Cardiac muscle cell (in vitro differentiated cells and primary cell): ENCODE results near the gene TENM3. TPM values are rescaled to one million over a fixed set of nuclear protein-coding genes. Genes with fewer than 3 reads are reported as not detected.

Experiments
- DNase-seq, 2 donors: peaks; one replicate each; pipeline versions ENCODE4 v3.0.0 to v3.0.0-alpha.2; 2010 to 2017; ENCODE audit warnings: low read depth in 1 of 2, low spot score in 1 of 2
- H3K27ac ChIP-seq: fragments of 200-600 bp; sonication (generic); 2 replicates; pipeline ENCODE4 v1.5.1; 2016
- H3K27me3 ChIP-seq: fragments of 200-600 bp; sonication (generic); 2 replicates; pipeline ENCODE4 v1.6.0; 2016; ENCODE audit warnings: control low read depth
- H3K36me3 ChIP-seq: fragments of 200-600 bp; sonication (generic); 2 replicates; pipeline ENCODE4 v1.5.1; 2016; ENCODE audit warnings: control low read depth
- H3K4me1 ChIP-seq: fragments of 200-600 bp; sonication (generic); 2 replicates; pipeline ENCODE4 v1.8.1; 2017; ENCODE audit warnings: low read depth, mild to moderate bottlenecking, mixed run types
- H3K4me3 ChIP-seq: fragments of 200-600 bp; sonication (generic); 2 replicates; pipeline ENCODE4 v1.5.1; 2016; ENCODE audit warnings: mild to moderate bottlenecking
- H3K9me3 ChIP-seq: fragments of 200-600 bp; sonication (generic); 2 replicates; pipeline ENCODE4 v1.5.1; 2017; ENCODE audit warnings: low read depth, mild to moderate bottlenecking, control low read depth
- polyA plus RNA-seq: library from polyadenylated mRNA; unstranded; fragments of >200 nt; fragmentation: Nextera tagmentation; extraction: Ambion mirVana; gene quantifications from 2 replicates; pipeline ENCODE4 v1.2.1, GENCODE V29; 2016
- total RNA-seq: library from RNA; depleted of rRNA; stranded (reverse); fragments of >200 nt; gene quantifications from 2 replicates; pipeline ENCODE4 v1.2.3, GENCODE V29; 2016
- TF ChIP-seq, protein P1 (sequence below): IDR thresholded peaks from 2 replicates; pipeline ENCODE4 v1.5.1; 2012; ENCODE audit warnings: low read depth, mild to moderate bottlenecking, low read length

Gene TENM3
- total and polyA plus RNA-seq, 2 experiments from 2014 or later = 12.5 to 24.8 TPM

DNA sequence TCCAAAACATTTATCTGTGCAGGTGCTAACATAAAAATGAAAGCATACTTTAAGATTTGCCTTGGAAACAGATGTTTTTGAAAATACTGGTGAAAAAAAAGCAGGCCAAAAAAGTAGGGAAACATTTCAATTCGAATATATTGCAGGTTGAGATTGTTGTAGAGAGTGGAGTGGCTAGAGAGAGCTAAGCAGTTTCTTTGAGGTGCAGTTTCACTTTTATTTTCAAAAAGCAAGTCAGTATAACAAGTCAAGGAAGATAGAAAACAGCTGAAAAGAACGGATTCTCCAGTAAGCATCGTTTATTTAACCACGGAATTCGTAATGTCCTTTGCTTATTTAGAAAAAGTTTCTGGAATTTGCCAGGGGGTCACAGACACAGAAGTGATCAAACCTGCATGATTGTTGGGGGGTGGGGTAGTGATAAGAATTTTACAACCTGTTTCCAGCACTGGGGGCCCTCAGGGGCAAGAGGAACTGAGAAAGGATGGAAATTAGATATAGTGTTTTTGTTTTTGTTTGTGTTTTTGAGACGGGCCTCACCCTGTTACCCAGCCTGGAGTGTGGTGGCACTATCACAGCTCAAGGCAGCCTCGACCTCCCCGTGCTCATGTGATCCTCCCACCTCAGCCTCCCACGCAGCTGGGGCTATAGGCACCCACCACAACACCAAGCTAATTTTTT lies 175.0 kb downstream of the TENM3 start:
- Histone ChIP-seq H3K4me3 (no peak overlapping the region), H3K27me3 (peaks cover 17% of the 10 kb centered on the region), H3K4me1 (no peaks in the 10 kb centered on the region), H3K36me3 (no peaks in the 10 kb centered on the region), H3K9me3 (no peaks in the 10 kb centered on the region), H3K27ac (no peak overlapping the region)
- TF ChIP-seq, protein P1, sequence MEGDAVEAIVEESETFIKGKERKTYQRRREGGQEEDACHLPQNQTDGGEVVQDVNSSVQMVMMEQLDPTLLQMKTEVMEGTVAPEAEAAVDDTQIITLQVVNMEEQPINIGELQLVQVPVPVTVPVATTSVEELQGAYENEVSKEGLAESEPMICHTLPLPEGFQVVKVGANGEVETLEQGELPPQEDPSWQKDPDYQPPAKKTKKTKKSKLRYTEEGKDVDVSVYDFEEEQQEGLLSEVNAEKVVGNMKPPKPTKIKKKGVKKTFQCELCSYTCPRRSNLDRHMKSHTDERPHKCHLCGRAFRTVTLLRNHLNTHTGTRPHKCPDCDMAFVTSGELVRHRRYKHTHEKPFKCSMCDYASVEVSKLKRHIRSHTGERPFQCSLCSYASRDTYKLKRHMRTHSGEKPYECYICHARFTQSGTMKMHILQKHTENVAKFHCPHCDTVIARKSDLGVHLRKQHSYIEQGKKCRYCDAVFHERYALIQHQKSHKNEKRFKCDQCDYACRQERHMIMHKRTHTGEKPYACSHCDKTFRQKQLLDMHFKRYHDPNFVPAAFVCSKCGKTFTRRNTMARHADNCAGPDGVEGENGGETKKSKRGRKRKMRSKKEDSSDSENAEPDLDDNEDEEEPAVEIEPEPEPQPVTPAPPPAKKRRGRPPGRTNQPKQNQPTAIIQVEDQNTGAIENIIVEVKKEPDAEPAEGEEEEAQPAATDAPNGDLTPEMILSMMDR = no peak
- no peak for DNase-seq

DNA sequence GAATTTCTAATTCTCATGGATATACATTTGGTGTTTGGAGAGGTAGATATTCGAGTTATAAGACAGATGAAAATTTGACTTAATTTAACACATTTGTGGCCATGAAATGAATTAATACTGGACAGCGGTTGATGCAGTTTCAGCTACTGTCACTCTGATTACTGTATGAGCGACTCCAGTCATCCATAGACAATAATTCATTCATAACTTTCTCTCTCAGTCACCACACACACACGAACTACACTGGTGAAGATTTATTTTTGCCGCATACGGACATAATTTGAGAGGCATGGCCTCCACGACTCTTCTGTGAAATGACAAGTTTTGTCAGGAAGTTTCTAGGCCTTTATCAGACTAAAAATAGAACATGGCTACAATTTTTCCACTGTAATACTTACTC lies 177.0 kb downstream of the TENM3 start:
- Histone ChIP-seq H3K27ac (no peak overlapping the region), H3K4me3 (no peak overlapping the region), H3K9me3 (no peaks in the 10 kb centered on the region), H3K27me3 (peaks cover 23% of the 10 kb centered on the region), H3K36me3 (no peaks in the 10 kb centered on the region), H3K4me1 (no peaks in the 10 kb centered on the region)
- DNase-seq = no peak
- TF ChIP-seq, protein P1 = no peak

DNA sequence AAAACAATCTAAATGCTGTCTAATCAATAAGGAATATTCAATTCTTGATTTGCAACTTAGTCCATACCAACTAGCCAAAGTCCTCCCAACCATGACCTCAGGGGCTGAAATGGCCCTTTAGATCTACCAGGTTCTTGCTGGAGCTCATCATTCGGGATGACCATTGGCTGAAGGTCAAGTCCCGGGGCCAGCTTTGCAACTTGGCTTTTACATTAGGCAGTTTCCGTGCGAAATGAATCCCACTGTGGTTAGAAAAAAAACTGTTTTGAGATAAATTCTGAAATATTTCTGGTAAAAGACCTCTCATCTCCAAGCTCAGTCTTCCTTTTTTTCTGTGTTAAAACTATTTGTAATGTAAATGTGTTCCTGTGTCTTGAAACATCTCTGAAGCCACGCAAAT lies 178.6 kb downstream of the TENM3 start:
- Histone ChIP-seq H3K36me3 (no peaks in the 10 kb centered on the region), H3K4me1 (no peaks in the 10 kb centered on the region), H3K27me3 (peaks cover 20% of the 10 kb centered on the region), H3K27ac (no peak overlapping the region), H3K4me3 (no peak overlapping the region), H3K9me3 (no peaks in the 10 kb centered on the region)
- TF ChIP-seq, protein P1 = no peak
- DNase-seq = peak in 1 of 2 donors; percentile 42

DNA sequence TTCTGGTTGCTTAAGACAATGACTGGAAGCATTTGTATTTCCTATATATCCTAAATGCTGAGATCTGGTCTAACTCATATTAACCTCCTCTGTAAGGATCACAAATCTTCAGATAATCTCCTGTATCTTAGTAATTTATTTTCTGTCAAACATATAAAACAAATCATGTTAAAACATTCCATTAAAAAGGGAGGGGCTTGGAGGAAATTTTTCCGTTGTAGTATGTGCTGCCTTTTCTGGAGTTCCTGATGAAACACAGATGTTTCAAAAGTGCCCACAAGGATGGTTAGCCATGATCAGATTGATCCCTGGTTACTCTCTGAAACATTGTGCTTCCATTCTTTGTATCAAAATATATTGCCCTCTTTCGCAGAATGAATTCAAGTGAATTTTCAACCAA lies 182.1 kb downstream of the TENM3 start:
- DNase-seq = no peak
- Histone ChIP-seq H3K27me3 (peaks cover 31% of the 10 kb centered on the region), H3K27ac (no peak overlapping the region), H3K4me3 (no peak overlapping the region), H3K9me3 (no peaks in the 10 kb centered on the region), H3K36me3 (no peaks in the 10 kb centered on the region), H3K4me1 (peaks cover 6% of the 10 kb centered on the region)
- TF ChIP-seq, protein P1 = no peak

DNA sequence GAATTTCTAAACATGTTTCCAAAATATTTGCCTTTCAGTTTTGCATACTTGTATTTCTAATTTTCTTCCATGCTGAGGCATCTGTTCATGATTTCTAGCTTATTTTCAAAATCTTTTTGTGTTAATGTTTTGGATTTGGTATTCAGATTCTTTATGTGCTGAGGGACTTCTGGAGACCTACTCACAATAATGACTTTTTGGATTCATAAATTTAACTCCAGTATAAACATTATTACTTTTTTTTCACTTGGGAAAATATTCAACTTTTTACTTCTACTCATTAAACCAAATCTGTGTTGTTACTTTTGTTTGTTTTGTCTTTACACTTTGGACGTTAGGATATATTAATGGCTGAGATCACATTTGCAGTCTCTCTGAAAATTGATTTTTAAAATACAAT lies 183.7 kb downstream of the TENM3 start:
- no peak overlapping the region for H3K27ac ChIP-seq

More for the DNA sequence above, 183.7 kb downstream of the TENM3 start:
- no peaks in the 10 kb centered on the region for H3K36me3 ChIP-seq
- no peak for DNase-seq
- peaks cover 6% of the 10 kb centered on the region for H3K4me1 ChIP-seq
- H3K27me3 ChIP-seq = peaks cover 28% of the 10 kb centered on the region
- no peak overlapping the region for H3K4me3 ChIP-seq
- H3K9me3 ChIP-seq = no peaks in the 10 kb centered on the region
- TF ChIP-seq, protein P1 = no peak
